ENCODE measurements around the gene CLIC5.

Gene CLIC5

GRCh38 chr6:46048646-46049297 is 33.1 kb upstream of the CLIC5 start:
- DNase-seq, result no peak
- TF ChIP-seq GATA1 (IDR thresholded peaks at IDR 0.05; ENCODE audit: low read depth, low read length) (no peak), POLR2A (IDR thresholded peaks at IDR 0.05; ENCODE audit: low read length) (no peak)

- no peak for TF ChIP-seq POLR2A (IDR thresholded peaks at IDR 0.05; ENCODE audit: low read length)
- no peak for TF ChIP-seq GATA1 (IDR thresholded peaks at IDR 0.05; ENCODE audit: low read depth, low read length)
Observed at GRCh38 chr6:46046558-46047174, 31.0 kb upstream of the CLIC5 start.

GRCh38 chr6:46044881-46045617 is 29.4 kb upstream of the CLIC5 start:
- TF ChIP-seq GATA1 (IDR thresholded peaks at IDR 0.05; ENCODE audit: low read depth, low read length) (no peak), POLR2A (IDR thresholded peaks at IDR 0.05; ENCODE audit: low read length) (no peak)
- peak in 1 of 2 experiments; percentile 9 for DNase-seq

More at GRCh38 chr6:46046558-46047174, 31.0 kb upstream of the CLIC5 start:
- DNase-seq, result no peak

GRCh38 chr6:46042355-46042999 is 26.8 kb upstream of the CLIC5 start:
- TF ChIP-seq POLR2A (IDR thresholded peaks at IDR 0.05; ENCODE audit: low read length) (no peak), GATA1 (IDR thresholded peaks at IDR 0.05; ENCODE audit: low read depth, low read length) (no peak)
- DNase-seq, result peak; percentile 32 to 35

GRCh38 chr6:46040288-46040687 is 24.6 kb upstream of the CLIC5 start:
- no peak for DNase-seq
- no peak for TF ChIP-seq GATA1 (IDR thresholded peaks at IDR 0.05; ENCODE audit: low read depth, low read length)
- TF ChIP-seq POLR2A (IDR thresholded peaks at IDR 0.05; ENCODE audit: low read length), result no peak

- TF ChIP-seq POLR2A (IDR thresholded peaks at IDR 0.05; ENCODE audit: low read length), result no peak
- no peak for TF ChIP-seq GATA1 (IDR thresholded peaks at IDR 0.05; ENCODE audit: low read depth, low read length)
- DNase-seq, result no peak
Observed at GRCh38 chr6:46039646-46040045, 24.0 kb upstream of the CLIC5 start.

- TF ChIP-seq GATA1 (IDR thresholded peaks at IDR 0.05; ENCODE audit: low read depth, low read length), result no peak
- TF ChIP-seq POLR2A (IDR thresholded peaks at IDR 0.05; ENCODE audit: low read length), result no peak
- no peak for DNase-seq
Observed at GRCh38 chr6:46036911-46037310, 21.3 kb upstream of the CLIC5 start.

- no peak for TF ChIP-seq POLR2A (IDR thresholded peaks at IDR 0.05; ENCODE audit: low read length)
- no peak for TF ChIP-seq GATA1 (IDR thresholded peaks at IDR 0.05; ENCODE audit: low read depth, low read length)
- DNase-seq, result no peak
Observed at GRCh38 chr6:46035242-46035641, 19.6 kb upstream of the CLIC5 start.

- DNase-seq, result no peak
- TF ChIP-seq POLR2A (IDR thresholded peaks at IDR 0.05; ENCODE audit: low read length) (no peak), GATA1 (IDR thresholded peaks at IDR 0.05; ENCODE audit: low read depth, low read length) (no peak)
Observed at GRCh38 chr6:46032110-46032998, 16.7 kb upstream of the CLIC5 start.

GRCh38 chr6:46029602-46030001 is 13.9 kb upstream of the CLIC5 start:
- no peak for DNase-seq
- no peak for TF ChIP-seq POLR2A (IDR thresholded peaks at IDR 0.05; ENCODE audit: low read length)
- no peak for TF ChIP-seq GATA1 (IDR thresholded peaks at IDR 0.05; ENCODE audit: low read depth, low read length)

- DNase-seq, result no peak
- no peak for TF ChIP-seq GATA1 (IDR thresholded peaks at IDR 0.05; ENCODE audit: low read depth, low read length)
- no peak for TF ChIP-seq POLR2A (IDR thresholded peaks at IDR 0.05; ENCODE audit: low read length)
Observed at GRCh38 chr6:46026307-46026706, 10.6 kb upstream of the CLIC5 start.

- no peak for DNase-seq
- no peak for TF ChIP-seq POLR2A (IDR thresholded peaks at IDR 0.05; ENCODE audit: low read length)
- TF ChIP-seq GATA1 (IDR thresholded peaks at IDR 0.05; ENCODE audit: low read depth, low read length), result no peak
Observed at GRCh38 chr6:46025573-46025972, 9.9 kb upstream of the CLIC5 start.

GRCh38 chr6:46024124-46024769 is 8.6 kb upstream of the CLIC5 start:
- DNase-seq, result no peak
- TF ChIP-seq GATA1 (IDR thresholded peaks at IDR 0.05; ENCODE audit: low read depth, low read length) (no peak), POLR2A (IDR thresholded peaks at IDR 0.05; ENCODE audit: low read length) (no peak)
